GM10248 (cell line): ENCODE measurements around the gene INHBA.

Source experiments
- CTCF ChIA-PET: fragments of 300-600 bp; sonication (Branson Sonifier 250); formaldehyde crosslinking; extraction: SDS; loops from one replicate; lab custom pipeline; 2021; ENCODE audit warnings: antibody characterized with exemption; lab: Yijun Ruan, JAX
- POLR2A ChIA-PET: fragments of 350-650 bp; sonication (Branson Sonifier 250); formaldehyde crosslinking; extraction: SDS; loops from one replicate; lab custom pipeline; 2020; ENCODE audit warnings: antibody characterized with exemption; lab: Yijun Ruan, JAX
- DNase-seq: peaks from one replicate; pipeline ENCODE4 v3.0.0; 2012; ENCODE audit errors: extremely low spot score
- CTCF ChIP-seq: IDR thresholded peaks from 2 replicates; pipeline ENCODE4 v1.5.1; 2012; ENCODE audit warnings: mild to moderate bottlenecking, low read depth; ENCODE audit errors: extremely low read depth, missing control alignments, control extremely low read depth

The INHBA gene

DNA sequence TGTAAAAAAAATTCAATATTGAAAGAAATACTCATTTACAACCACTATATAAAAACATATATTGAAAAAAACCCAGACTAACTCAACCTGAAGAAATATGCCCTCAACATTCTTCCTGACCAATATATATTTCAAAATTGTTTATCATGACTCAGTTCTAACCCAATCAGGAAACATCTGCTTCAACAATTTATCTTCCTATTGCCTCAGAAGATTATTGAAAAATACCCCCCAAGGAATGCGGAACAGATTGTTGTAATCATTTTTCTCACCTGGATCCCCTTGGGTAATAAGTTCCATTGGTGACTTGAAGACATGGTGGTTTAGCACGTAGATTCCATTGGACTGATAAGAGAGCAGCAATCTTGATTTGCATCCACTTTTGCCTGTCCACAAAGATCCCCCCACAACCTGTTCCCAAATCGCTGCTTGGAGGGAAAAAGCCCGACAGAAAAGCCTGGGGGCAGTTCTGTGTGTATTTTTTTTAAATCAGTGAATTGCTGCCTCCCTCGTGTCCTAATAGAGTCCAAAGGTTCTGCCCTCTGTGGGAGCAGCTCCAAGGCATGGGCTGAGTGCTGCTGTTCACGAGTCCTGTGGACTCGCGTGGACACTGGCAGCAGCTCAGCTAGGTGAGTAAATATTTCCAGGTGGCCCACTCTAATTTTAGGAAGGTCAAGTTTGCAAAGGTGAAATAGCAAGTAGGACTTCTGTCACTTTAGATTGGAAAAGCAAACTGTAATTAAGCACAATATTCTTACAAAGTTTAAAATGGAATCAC, 5.9 kb upstream of the INHBA start:
- CTCF ChIA-PET = interaction anchor here (1.1 to 2.2 kb wide), 6 partner anchors 10 to 1476 kb away, joined by 3 to 7 read pairs (median 6); no protein-coding TSS in a partner anchor
- POLR2A ChIA-PET = no interaction called here
- DNase-seq = no peak
- no peak for TF ChIP-seq CTCF

- POLR2A ChIA-PET = no interaction called here
- CTCF ChIA-PET = interaction anchor here (0.7 to 4.1 kb wide), 17 partner anchors 8 to 1474 kb away, joined by 3 to 53 read pairs (median 5); no protein-coding TSS in a partner anchor
Measured at GRCh38 chr7:41706228-41706930, 3.5 kb upstream of the INHBA start.

DNA sequence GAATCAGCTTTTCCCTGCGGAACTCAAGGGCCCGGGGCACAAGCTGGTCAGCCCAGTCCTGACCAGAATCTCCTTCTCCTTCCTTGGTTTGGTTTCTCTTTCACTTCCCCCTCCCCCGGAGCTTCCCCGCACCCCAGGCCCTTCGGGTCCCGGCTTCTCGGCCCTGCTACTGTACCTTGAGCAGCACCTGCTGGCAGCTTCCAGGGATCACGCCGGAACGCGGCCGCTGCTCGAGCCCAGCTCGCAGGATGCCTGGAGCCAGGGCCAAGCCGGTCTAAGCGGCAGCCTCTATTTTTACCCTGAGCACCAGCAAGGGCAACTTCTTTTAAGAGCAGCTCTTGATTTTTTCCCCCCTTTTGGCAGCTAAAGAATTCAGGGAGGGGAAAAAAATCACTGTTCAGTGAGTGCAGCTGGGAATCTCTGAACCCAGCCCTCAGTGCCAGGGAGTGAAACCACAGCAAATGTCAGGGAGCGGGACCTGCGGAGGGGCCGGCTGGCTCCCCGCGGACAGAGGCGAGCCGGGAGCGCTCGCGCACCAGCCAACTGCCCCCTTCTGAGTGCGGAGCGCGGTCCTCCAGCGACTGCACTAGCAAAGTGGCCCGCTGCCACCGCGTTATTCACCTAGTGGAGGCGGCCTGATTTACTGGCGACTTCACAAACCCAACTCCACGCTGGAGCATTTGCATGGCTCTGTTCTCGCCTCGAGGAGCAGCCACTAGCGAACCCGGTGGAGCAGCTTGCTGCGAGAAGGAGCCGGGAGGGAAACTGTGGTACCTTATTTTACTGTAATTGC, 2.4 kb upstream of the INHBA start:
- ChIA-PET CTCF (interaction anchor here (0.7 to 4.1 kb wide), 29 partner anchors 9 to 1473 kb away, joined by 3 to 53 read pairs (median 4); no protein-coding TSS in a partner anchor), POLR2A (no interaction called here)
- TF ChIP-seq CTCF = peak; percentile 88
- peak; percentile 89 for DNase-seq

More at GRCh38 chr7:41706228-41706930, 3.5 kb upstream of the INHBA start:
- no peak for TF ChIP-seq CTCF
- DNase-seq = no peak

DNA sequence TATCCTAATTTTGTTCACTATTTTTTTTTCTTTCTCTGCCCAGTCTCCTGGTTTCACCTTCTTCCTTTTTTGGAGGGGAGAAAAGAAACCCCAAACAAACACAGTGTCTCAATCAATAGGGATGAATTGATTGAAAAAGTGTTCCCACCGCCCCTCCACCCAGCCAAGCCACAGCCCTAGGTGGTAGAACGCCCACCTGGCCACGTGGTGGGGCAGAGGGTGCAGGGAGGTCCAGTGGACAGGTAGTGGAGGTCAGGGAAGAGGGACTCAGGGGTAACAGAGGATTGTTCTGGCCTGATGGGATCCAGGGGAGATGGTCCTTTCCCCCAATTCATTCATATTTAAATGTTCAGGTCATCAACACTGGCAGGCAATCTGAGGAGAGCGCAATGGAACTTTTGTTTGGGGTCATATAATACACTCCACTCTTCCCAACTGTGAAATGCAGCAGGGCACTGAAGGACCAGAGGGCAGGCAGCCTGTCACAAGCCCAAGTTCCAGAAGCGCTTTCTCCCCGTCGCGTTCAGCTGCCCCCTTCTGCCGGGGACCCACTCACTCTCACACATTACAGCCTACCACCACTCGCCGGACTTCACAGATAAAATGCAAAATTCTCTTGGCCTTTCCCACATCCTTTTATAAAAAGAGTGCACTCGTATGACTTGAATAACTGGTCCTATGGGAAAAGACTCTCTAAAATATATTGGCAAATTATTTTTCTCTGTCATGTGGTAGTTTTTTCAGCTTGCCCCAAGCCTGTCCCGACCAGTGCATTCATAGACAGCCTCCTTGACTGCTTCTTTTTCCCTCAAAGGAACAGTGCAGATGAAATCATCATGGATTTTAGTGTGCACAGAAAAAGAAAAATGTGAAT, 1.6 kb downstream of the INHBA start:
- DNase-seq = no peak
- CTCF ChIA-PET = interaction anchor here (1.3 kb wide), 1 partner anchor 57 kb away, joined by 3 read pairs; no protein-coding TSS in a partner anchor
- POLR2A ChIA-PET = no interaction called here
- TF ChIP-seq CTCF = no peak

GRCh38 chr7:41700044-41700471, 2.8 kb downstream of the INHBA start:
- DNase-seq = no peak
- POLR2A ChIA-PET = no interaction called here
- CTCF ChIA-PET = interaction anchor here (1.0 to 2.4 kb wide), 4 partner anchors 9 to 18 kb away, joined by 4 to 6 read pairs (median 4); no protein-coding TSS in a partner anchor
- TF ChIP-seq CTCF = no peak
